K562 (cell line): ENCODE results near the gene STPG4. TPM values are rescaled to one million over a fixed set of nuclear protein-coding genes. Genes with fewer than 3 reads are reported as not detected.

Experiments
- ATAC-seq: fragments of 200-7000 bp; cut with Tn5 transposase; 3 replicates; pipeline ENCODE4 v1.9.1; 2020; ENCODE audit warnings: moderate library complexity
- BruUV-seq: library from RNA; stranded (reverse); fragments of 400-500 nt; replicated peaks from 2 replicates; lab custom pipeline; 2021; lab: Mats Ljungman, UMichigan
- CTCF ChIA-PET: fragments of 300-600 bp; formaldehyde crosslinking; extraction: SDS; loops from one replicate; lab custom pipeline; 2021; ENCODE audit warnings: low intra/inter-chr PET ratio; lab: Yijun Ruan, JAX
- POLR2A ChIA-PET: fragments of 300-600, 350-650 bp; sonication (Branson Sonifier 250); formaldehyde crosslinking; extraction: SDS; loops from one replicate; lab custom pipeline; 2021; ENCODE audit warnings: antibody characterized with exemption, inconsistent platforms; lab: Yijun Ruan, JAX
- DNase-seq, 4 experiments: peaks; one replicate each; pipeline versions ENCODE4 v3.0.0 to v3.0.0-alpha.2; 2011 to 2018; ENCODE audit warnings: low spot score in 3 of 4, mixed read lengths in 3 of 4; ENCODE audit errors: extremely low read depth in 1 of 4
- FAIRE-seq: peaks from 2 replicates; lab custom pipeline; 2011; peaks lifted over from hg19 to GRCh38; lab: Jason Lieb, UNC
- H2AFZ ChIP-seq: 2 replicates; pipeline ENCODE4 v1.6.0; 2011; ENCODE audit warnings: low read depth, low read length, control low read depth, inconsistent platforms
- H3K27ac ChIP-seq: fragments of 200-600 bp; 3 replicates; pipeline ENCODE4 v1.8.0; 2011; ENCODE audit warnings: low read depth, mild to moderate bottlenecking, control low read depth, inconsistent platforms, low read length, moderate library complexity, mixed read lengths; ENCODE audit errors: extremely low read depth
- H3K27me3 ChIP-seq, 2 experiments: fragments of 300-600 bp in 1 of 2; 2 replicates in 1 of 2; 3 replicates in 1 of 2; pipeline versions ENCODE4 v1.6.0 to v1.8.0; 2011; ENCODE audit warnings: inconsistent platforms in 2 of 2, low read length in 2 of 2, mild to moderate bottlenecking in 1 of 2, mixed read lengths in 1 of 2, moderate library complexity in 1 of 2; ENCODE audit not compliant: control insufficient read depth in 2 of 2, insufficient read depth in 2 of 2
- H3K36me3 ChIP-seq: fragments of 300-600 bp; 3 replicates; pipeline ENCODE4 v1.8.0; 2011; ENCODE audit warnings: mild to moderate bottlenecking, low read length, inconsistent platforms; ENCODE audit not compliant: control insufficient read depth, insufficient read depth
- H3K4me1 ChIP-seq, 2 experiments: fragments of 200-600 bp in 1 of 2; replicated peaks in 1 of 2; 2 replicates in 1 of 2; 3 replicates in 1 of 2; pipeline versions ENCODE4 v1.5.1 to v1.8.0; 2011; ENCODE audit warnings: inconsistent platforms in 2 of 2, low read length in 2 of 2, mild to moderate bottlenecking in 1 of 2, mixed read lengths in 1 of 2, moderate library complexity in 1 of 2; ENCODE audit not compliant: control insufficient read depth in 2 of 2, insufficient read depth in 2 of 2
- H3K4me2 ChIP-seq: 2 replicates; pipeline ENCODE4 v1.6.1; 2011; ENCODE audit warnings: low read length, control low read depth, inconsistent platforms, mixed read lengths; ENCODE audit not compliant: insufficient read depth
- H3K4me3 ChIP-seq: fragments of 200-600 bp; sonication (generic), shearing (Covaris generic); 2 replicates; pipeline ENCODE4 v1.5.1; 2016; ENCODE audit warnings: control low read depth, inconsistent platforms
- H3K79me2 ChIP-seq: fragments of 200-600 bp; 3 replicates; pipeline ENCODE4 v1.8.0; 2011; ENCODE audit warnings: low read length, inconsistent platforms; ENCODE audit not compliant: control insufficient read depth, insufficient read depth
- H3K9ac ChIP-seq, 2 experiments: 2 replicates each; pipeline versions ENCODE4 v1.6.0 to v1.6.1; 2011; ENCODE audit warnings: low read depth in 2 of 2, low read length in 2 of 2, control low read depth in 1 of 2, inconsistent platforms in 1 of 2, mild to moderate bottlenecking in 1 of 2, mixed read lengths in 1 of 2; ENCODE audit not compliant: insufficient read depth in 1 of 2
- H3K9me1 ChIP-seq: one replicate; pipeline ENCODE4 v1.6.0; 2011; ENCODE audit warnings: inconsistent platforms, mild to moderate bottlenecking, low read length, moderate library complexity; ENCODE audit not compliant: control insufficient read depth, insufficient read depth
- H3K9me3 ChIP-seq: replicated peaks from 2 replicates; pipeline ENCODE4 v1.5.1; 2011; ENCODE audit warnings: low read depth, low read length, inconsistent platforms; ENCODE audit not compliant: control insufficient read depth, insufficient read depth
- H4K20me1 ChIP-seq: replicated peaks from 2 replicates; pipeline ENCODE4 v1.6.1; 2011; ENCODE audit warnings: low read length, inconsistent platforms, mixed read lengths; ENCODE audit not compliant: control insufficient read depth, insufficient read depth
- BDP1 ChIP-seq: IDR thresholded peaks from 3 replicates; pipeline ENCODE4 v1.6.1; 2011; ENCODE audit not compliant: insufficient read length, insufficient read depth
- CUX1 ChIP-seq: fragments of 200-800 bp; sonication (Bioruptor generic); IDR thresholded peaks from 2 replicates; pipeline ENCODE4 v1.6.1; 2016; ENCODE audit warnings: missing genetic modification characterization, missing compliant biosample characterization
- EHMT2 ChIP-seq: fragments of 450-650 bp; IDR thresholded peaks from 2 replicates; pipeline ENCODE4 v1.6.1; 2018; ENCODE audit warnings: antibody characterized with exemption
- PPARD ChIP-seq: fragments of 250-450 bp; sonication (Bioruptor Pico); IDR thresholded peaks from 2 replicates; pipeline ENCODE4 v1.8.0; 2022; ENCODE audit warnings: inconsistent platforms, mild to moderate bottlenecking, moderate library complexity
- SRSF7 ChIP-seq: fragments of 200-400 bp; formaldehyde crosslinking; optimal IDR thresholded peaks from 2 replicates; pipeline ENCODE3; 2017; ENCODE audit warnings: mild to moderate bottlenecking, low read depth, low read length
- WGBS: fragments of 100-300 bp; shearing (Covaris generic); methylation state at CpG from one replicate; pipeline ENCODE4 v1.1.6; 2016; ENCODE audit warnings: low coverage, mixed read lengths; ENCODE audit not compliant: insufficient coverage; ENCODE audit errors: missing lambda C conversion rate; 5-methylcytosine and 5-hydroxymethylcytosine counted together
- in situ Hi-C: fragments of 300-500 bp; cut with MboI; formaldehyde crosslinking; loops from 4 replicates; pipeline ENCODE4 v1.15.0; 2018; ENCODE audit warnings: inconsistent platforms, mixed read lengths
- intact Hi-C: fragments of 100-400 bp; cut with micrococcal nuclease; formaldehyde crosslinking; loops from 2 replicates; pipeline ENCODE4 v1.14.2; 2022
- polyA plus RNA-seq, 8 experiments: library from polyadenylated mRNA; depleted of rRNA in 4 of 8; stranded (reverse) in 5 of 8; unstranded in 3 of 8; fragments of >200 nt; fragmentation: Nextera tagmentation in 2 of 8; fragmentation: Illumina TruSeq in 1 of 8; extraction: Ambion mirVana in 2 of 8; extraction: Trizol in 1 of 8; gene quantifications; 2 replicates each; pipeline versions ENCODE4 v1.2.1 to v1.2.3, GENCODE V29; 2011 to 2014; ENCODE audit warnings: inconsistent platforms in 1 of 8, missing spikeins in 1 of 8
- total RNA-seq, 7 experiments: library from RNA; depleted of rRNA in 6 of 7; stranded (reverse); fragments of >200 nt in 6 of 7; fragmentation: Illumina TruSeq in 2 of 7; extraction: Trizol in 2 of 7; gene quantifications; 2 replicates each; pipeline versions ENCODE4 v1.2.1 to v1.2.3, GENCODE V29; 2011 to 2021; ENCODE audit warnings: low replicate concordance in 1 of 7

Gene STPG4
- total and polyA plus RNA-seq, 9 of the 15 experiments (the other 6 are each of a cell fraction or from before 2014, with no cell fraction given): 0.10 to 0.68 (median 0.22) TPM; not detected in 6

- no peaks in the 10 kb centered on the region for H3K27me3 ChIP-seq
- 35% methylated on average over 9 of the region's 9 CpGs for WGBS
- H3K27ac ChIP-seq: no peak overlapping the region
- H2AFZ ChIP-seq: no peak overlapping the region
- no peak overlapping the region for H3K4me3 ChIP-seq
- BruUV-seq: no TSS peak
- in situ Hi-C loops: no loop called here
- no peaks in the 10 kb centered on the region for H3K9me1 ChIP-seq
- intact Hi-C loops: no loop called here
- H3K4me2 ChIP-seq: peak overlapping the region; percentile 70
- DNase-seq: no peak
- peaks cover 67% of the 10 kb centered on the region for H4K20me1 ChIP-seq
- FAIRE-seq: peak; percentile 6
- TF ChIP-seq CUX1 (CRISPR knock-in tag): no peak
- TF ChIP-seq BDP1: no peak
- no peak for TF ChIP-seq PPARD (CRISPR knock-in tag)
- no peak for TF ChIP-seq SRSF7
- no peak for TF ChIP-seq EHMT2
- TF ChIP-seq, all 486 proteins: peak for 0
- Histone ChIP-seq H3K9ac (peak overlapping the region in 1 of 2 experiments; percentile 48; a peak in 1 of 4 replicates), H3K36me3 (peaks cover 65% of the 10 kb centered on the region), H3K9me3 (no peaks in the 10 kb centered on the region), H3K4me1 (peaks cover 7 to 22% of the 10 kb centered on the region in 2 experiments; a peak in 4 of 5 replicates), H3K79me2 (peaks cover 91% of the 10 kb centered on the region)
- ChIA-PET CTCF (no interaction called here), POLR2A (interaction anchor here (0.8 to 1.9 kb wide), 11 partner anchors 9 to 163 kb away, joined by 3 to 10 read pairs (median 4); partner anchors contain the start of gene STPG4)
- ATAC-seq: no peak
Measured at GRCh38 chr2:47172156-47172921, 17.2 kb upstream of the STPG4 start.
